Fibroblast of skin of abdomen (primary cell): Measurements from ENCODE around the gene CERKL. TPM values are rescaled to one million over a fixed set of nuclear protein-coding genes. Genes with fewer than 3 reads are reported as not detected.
"Not testable (repeated sequence)": the region's sequence is repeated elsewhere in the genome, so short reads cannot be mapped to it uniquely, and the experiment has no call there.

Experiments used
- DNase-seq: peaks from one replicate; pipeline ENCODE4 v3.0.0-alpha.2; 2013
- polyA plus RNA-seq, 2 experiments: library from polyadenylated mRNA; unstranded; fragments of 120-200 nt; gene quantifications; one replicate each; pipeline ENCODE4 v1.2.1, GENCODE V29; 2013; ENCODE audit not compliant: insufficient read length in 2 of 2

CERKL gene
- 9.6 TPM for polyA plus RNA-seq (2013, experiment 1 of 2; ENCODE audit: insufficient read length)
- 10.2 TPM for polyA plus RNA-seq (2013, experiment 2 of 2; ENCODE audit: insufficient read length)

- peak; percentile 5 for DNase-seq
Measured at GRCh38 chr2:181656450-181657291, at the start of gene CERKL. Gene CERKL (minus strand): TSS chr2:181657105. CDS start chr2:181657006, 99 bp downstream.

- DNase-seq: not testable (repeated sequence)
Measured at GRCh38 chr2:181702519-181702918, 45.6 kb upstream of the CERKL start.

GRCh38 chr2:181698223-181698622 is 41.3 kb upstream of the CERKL start:
- DNase-seq: no peak

GRCh38 chr2:181697571-181697970 is 40.7 kb upstream of the CERKL start:
- DNase-seq: no peak

- no peak for DNase-seq
Measured at GRCh38 chr2:181697126-181697525, 40.2 kb upstream of the CERKL start.

- no peak for DNase-seq
Measured at GRCh38 chr2:181694271-181694670, 37.4 kb upstream of the CERKL start.

- no peak for DNase-seq
Measured at GRCh38 chr2:181690860-181691259, 34.0 kb upstream of the CERKL start.

- DNase-seq: no peak
Measured at GRCh38 chr2:181686576-181687185, 29.8 kb upstream of the CERKL start.

- DNase-seq: peak; percentile 6
Measured at GRCh38 chr2:181685150-181685688, 28.3 kb upstream of the CERKL start.

GRCh38 chr2:181684454-181685149 is 27.7 kb upstream of the CERKL start:
- DNase-seq: no peak

GRCh38 chr2:181683518-181684453 is 26.9 kb upstream of the CERKL start:
- DNase-seq: peak; percentile 12

GRCh38 chr2:181682795-181683517 is 26.1 kb upstream of the CERKL start:
- DNase-seq: no peak

GRCh38 chr2:181682026-181682789 is 25.3 kb upstream of the CERKL start:
- DNase-seq: no peak

GRCh38 chr2:181680937-181681811 is 24.3 kb upstream of the CERKL start:
- no peak for DNase-seq

- no peak for DNase-seq
Measured at GRCh38 chr2:181680055-181680936, 23.4 kb upstream of the CERKL start, which contains the start of gene NEUROD1. Gene NEUROD1 (minus strand): TSS chr2:181680517. CDS start chr2:181678860, 1,657 bp downstream.

GRCh38 chr2:181679544-181679979 is 22.7 kb upstream of the CERKL start:
- DNase-seq: no peak

GRCh38 chr2:181678861-181679543 is 22.1 kb upstream of the CERKL start:
- no peak for DNase-seq
